Skin epidermis (tissue), 12 donors: ENCODE data around the gene KRT1.

Experiments used
- H3K27ac ChIP-seq, 21 experiments: fragments of 200-600 bp; sonication (generic) in 11 of 21; one replicate each; pipeline ENCODE4 v1.5.0; 2020; ENCODE audit warnings: mild to moderate bottlenecking in 3 of 21, inconsistent platforms in 2 of 21, moderate library complexity in 2 of 21
- H3K4me3 ChIP-seq, 7 experiments: fragments of 200-600 bp; sonication (generic) in 2 of 7; one replicate each; pipeline ENCODE4 v1.5.0; 2020; ENCODE audit warnings: inconsistent platforms in 2 of 7, mild to moderate bottlenecking in 2 of 7, moderate library complexity in 1 of 7

KRT1 gene

DNA sequence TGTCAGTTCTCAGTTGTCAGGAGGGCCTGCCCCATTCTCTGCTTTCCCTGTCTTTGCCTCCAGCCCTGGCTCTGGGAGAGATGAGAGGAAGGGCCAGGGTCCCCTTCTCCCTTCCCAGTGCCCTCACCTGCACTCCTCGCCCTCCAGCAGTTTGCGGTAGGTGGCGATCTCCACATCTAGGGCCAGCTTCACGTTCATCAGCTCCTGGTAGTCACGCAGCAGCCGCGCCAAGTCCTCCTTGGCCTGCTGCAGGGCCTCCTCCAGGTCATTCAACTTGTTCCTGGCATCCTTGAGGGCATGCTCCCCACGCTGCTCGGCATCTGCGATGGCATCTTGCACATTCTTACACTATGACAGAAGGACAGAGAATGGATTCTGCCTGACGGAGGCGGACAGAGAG lies 33.6 kb downstream of the KRT1 start:
- Histone ChIP-seq H3K27ac (no peak overlapping the region), H3K4me3 (no peak overlapping the region)

- Histone ChIP-seq H3K27ac (peak overlapping the region in 5 of 21 experiments; percentile 1 to 65 (median 24)), H3K4me3 (no peak overlapping the region)
Observed at GRCh38 chr12:52645982-52646381, 34.2 kb downstream of the KRT1 start.

DNA sequence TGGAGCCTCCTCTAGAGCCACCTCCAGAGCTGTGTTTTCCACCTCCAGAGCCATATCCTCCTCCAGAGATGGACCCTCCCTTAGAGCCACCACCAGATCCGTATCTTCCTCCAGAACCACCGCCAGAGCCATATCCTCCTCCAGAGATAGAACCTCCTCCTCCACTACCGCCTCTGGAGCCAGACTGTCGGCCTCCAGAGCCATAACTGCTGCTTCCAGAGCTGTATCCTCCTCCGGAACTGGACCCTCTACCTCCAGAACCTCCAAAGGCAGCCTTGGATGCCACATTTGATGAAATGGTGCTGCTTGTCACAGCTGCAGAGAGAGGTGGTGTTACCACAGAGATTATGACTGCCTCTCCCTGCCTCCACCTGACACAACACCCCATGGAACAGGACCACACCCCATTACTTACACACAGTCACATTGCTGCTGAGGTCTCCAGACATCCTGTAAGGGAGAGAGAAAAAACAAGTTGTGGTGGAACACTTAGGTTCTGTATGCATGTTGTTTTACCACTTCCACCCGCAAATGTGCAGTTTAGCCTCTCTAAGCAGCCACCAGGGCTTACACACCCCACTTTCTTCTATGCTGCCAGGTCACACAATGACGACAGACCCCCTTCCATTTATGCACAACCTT lies 35.0 kb downstream of the KRT1 start:
- H3K4me3 ChIP-seq: no peak overlapping the region
- H3K27ac ChIP-seq: peak overlapping the region in 5 of 21 experiments; percentile 23 to 65 (median 50)

- no peak overlapping the region for H3K4me3 ChIP-seq
- H3K27ac ChIP-seq: no peak overlapping the region
Observed at GRCh38 chr12:52644078-52644415, 36.2 kb downstream of the KRT1 start.

DNA sequence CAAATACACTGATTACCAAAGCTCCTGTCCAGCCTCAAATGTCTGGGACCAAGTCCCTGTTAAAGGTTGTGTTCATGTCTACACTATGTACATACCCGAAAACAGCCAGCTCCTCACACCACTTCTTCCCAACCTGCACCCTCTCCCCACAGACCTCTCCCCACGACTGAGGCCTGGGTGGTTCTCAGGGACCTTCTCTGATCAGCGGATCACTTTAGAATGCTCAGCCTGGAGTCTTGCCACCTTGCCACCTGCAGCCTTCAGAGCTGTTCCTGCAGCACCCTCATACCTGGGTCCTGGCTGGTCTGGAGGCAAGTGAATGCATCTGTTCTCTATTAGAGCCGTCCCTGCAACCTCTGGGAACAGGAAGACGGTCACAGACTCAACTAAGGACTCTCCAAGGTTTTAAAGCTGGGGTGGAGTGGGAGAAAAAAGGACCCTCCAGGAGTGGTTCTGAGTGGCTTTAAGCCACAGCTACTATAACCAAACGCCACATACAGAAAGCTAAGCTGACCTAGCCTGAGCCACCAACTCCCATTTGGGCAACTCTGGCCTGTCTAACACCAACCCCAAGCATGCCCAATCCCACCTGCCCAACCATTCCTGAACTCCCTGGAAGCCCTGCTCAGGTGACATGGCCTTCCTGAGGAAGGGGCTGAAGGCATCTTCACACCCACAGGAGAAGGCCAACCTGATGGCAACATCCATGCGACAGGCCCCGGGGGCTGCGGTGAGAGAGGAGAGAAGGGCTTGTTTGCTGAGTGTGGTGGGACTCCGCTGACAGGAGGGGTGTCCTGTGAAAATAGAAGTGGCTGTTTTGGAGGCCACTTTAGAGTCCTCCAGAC lies 36.8 kb downstream of the KRT1 start:
- no peak overlapping the region for H3K27ac ChIP-seq

DNA sequence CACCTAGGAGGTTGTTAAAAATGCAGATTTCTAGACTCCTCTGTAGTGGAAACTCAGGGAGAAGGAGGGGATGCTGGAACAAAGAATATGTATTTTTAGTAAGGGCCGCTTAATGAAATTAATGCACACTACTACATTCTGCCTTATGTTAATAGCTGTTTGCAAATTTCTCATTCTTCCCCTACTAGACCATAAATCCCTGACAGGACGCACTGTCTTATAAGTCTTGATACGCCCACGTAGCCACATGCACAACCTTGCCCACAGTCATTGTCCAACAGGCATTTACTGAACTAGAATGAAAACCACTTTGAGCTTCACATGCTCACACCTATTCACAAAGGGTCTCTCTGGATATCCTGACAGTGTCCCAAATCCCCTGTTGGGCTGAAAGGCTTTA lies 38.7 kb downstream of the KRT1 start:
- Histone ChIP-seq H3K27ac (no peak overlapping the region), H3K4me3 (no peak overlapping the region)

More for the DNA sequence above, 36.8 kb downstream of the KRT1 start:
- no peak overlapping the region for H3K4me3 ChIP-seq

- no peak overlapping the region for H3K27ac ChIP-seq
- H3K4me3 ChIP-seq: no peak overlapping the region
Observed at GRCh38 chr12:52637299-52637698, 42.9 kb downstream of the KRT1 start.

GRCh38 chr12:52636592-52637258 lies 43.5 kb downstream of the KRT1 start:
- Histone ChIP-seq H3K27ac (no peak overlapping the region), H3K4me3 (no peak overlapping the region)

- no peak overlapping the region for H3K27ac ChIP-seq
- no peak overlapping the region for H3K4me3 ChIP-seq
Observed at GRCh38 chr12:52636189-52636588, 44.0 kb downstream of the KRT1 start.

DNA sequence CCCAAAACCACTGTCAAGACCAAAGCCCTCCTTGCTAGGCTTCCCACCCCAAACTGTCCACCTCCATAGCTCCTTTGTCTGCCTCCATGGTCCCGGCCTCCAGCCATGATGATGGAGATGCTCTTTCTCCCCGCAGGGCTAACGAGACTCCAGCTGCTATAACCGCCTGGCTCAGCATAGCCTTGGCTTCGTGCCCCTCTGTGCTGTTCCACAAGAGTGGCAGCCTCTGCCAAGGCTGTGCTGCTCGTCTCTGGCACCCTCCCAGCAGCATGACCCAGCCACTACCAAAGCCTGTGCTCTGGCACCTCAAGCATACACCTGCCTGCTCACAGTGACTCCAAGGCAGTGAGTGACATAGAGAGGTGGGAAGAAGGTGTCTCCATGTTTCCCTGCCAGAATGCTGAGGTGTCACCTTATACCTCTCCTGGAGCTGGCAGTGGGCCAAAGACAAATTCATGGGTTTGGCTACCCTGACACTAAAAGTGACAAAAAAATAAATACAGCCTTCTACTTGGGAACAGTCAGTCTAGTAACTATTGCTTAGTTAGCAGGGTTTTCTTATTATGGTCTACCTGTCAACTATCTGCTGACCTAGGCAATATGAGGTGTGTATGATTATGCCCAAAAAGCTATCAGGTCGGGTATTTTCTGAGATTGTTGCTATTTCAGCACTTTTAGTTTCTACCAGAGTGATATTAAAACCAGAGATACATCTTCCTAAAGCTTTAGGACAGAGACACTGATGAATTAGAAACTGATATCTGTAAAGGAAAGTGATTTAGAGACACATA lies 45.7 kb downstream of the KRT1 start:
- H3K4me3 ChIP-seq: no peak overlapping the region
- H3K27ac ChIP-seq: no peak overlapping the region

DNA sequence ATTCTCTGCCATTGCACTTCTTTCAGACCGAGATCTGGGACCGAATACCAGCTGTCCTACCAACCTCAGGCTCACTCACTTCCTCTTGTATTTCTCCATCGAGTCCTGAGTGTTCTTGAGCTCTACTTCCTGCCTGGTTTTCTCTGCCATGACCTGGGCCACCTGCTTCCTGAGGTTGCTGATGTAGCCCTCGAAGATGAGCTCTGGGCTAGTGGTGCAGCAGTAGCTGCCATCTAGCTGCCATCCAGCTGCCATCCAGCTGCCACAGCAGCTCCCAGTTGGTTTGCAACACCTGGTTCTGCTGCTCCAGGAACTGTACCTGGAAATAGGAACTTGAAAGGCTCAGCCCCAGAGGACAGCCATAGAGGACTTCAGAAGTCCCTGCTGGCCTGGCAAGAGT lies 46.8 kb downstream of the KRT1 start:
- H3K4me3 ChIP-seq: no peak overlapping the region
- H3K27ac ChIP-seq: no peak overlapping the region

- no peak overlapping the region for H3K27ac ChIP-seq
Observed at GRCh38 chr12:52632656-52633055, 47.6 kb downstream of the KRT1 start.

DNA sequence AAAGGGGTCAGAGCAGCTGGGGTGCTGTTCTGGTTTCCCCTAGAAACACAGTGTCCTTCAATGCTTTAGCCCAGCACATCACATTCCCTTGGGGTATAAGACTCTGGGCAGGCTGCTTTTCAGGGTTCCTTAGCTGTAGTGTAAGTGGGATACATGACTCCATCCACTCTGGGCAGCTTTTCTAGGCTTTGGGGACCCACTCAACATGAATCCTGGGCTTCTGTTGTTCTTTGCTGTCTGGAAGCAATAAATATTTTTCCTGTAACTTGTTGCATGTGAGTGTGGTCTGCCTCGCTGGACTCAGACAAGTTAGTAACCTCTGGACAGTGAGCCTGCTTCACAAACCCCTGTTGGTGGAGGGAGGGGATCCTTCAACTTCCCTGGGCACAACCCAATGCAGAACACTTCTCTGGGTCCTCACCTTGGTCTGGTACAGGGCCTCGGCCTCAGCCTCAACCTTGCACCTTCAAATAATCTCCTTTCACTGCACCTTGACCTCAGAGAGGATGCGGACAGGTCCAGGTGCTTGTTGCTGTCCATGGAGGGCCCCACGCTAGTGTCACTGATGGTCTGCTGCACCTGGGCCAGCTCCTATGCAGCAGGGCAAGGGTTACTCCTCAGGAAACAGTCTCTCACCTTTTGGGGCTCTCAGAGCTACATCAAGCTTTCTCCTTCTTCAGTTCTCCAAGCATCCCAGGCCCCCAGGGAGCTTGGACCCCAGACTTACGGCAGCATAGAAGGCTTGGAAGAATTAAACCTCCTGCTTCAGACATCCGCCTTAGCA lies 48.3 kb downstream of the KRT1 start:
- Histone ChIP-seq H3K4me3 (no peak overlapping the region), H3K27ac (no peak overlapping the region)

More at GRCh38 chr12:52632656-52633055, 47.6 kb downstream of the KRT1 start:
- no peak overlapping the region for H3K4me3 ChIP-seq

GRCh38 chr12:52631264-52631663 lies 48.9 kb downstream of the KRT1 start:
- H3K27ac ChIP-seq: no peak overlapping the region
- no peak overlapping the region for H3K4me3 ChIP-seq

DNA sequence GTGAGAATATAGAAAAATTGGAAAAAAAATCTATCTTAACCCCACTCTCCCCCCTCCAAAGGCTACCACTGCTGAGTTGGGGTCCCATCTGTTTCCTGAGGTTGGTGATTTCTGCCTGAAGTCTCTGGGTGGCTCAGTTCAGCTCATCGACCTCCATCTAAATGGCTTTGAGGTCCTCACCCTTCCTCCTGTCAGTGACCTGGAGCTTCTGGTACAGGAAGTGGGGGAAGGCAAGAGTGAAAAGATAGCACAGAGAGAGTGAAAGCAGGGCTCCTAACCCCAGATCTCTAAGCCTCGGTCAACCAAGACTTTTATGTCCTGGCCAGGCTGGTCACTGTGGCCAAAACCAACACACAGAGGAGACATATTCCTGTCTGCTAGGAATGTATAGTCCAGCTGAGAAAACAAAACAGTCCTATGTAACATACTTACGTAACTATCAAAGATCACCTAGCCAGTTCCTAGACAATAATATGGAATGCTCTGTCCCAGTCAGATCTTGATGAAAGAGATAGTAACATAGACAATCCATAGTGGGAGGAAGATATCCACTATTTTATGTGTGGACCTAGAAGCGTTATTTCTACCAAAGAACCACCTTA lies 49.5 kb downstream of the KRT1 start:
- Histone ChIP-seq H3K4me3 (no peak overlapping the region), H3K27ac (no peak overlapping the region)

DNA sequence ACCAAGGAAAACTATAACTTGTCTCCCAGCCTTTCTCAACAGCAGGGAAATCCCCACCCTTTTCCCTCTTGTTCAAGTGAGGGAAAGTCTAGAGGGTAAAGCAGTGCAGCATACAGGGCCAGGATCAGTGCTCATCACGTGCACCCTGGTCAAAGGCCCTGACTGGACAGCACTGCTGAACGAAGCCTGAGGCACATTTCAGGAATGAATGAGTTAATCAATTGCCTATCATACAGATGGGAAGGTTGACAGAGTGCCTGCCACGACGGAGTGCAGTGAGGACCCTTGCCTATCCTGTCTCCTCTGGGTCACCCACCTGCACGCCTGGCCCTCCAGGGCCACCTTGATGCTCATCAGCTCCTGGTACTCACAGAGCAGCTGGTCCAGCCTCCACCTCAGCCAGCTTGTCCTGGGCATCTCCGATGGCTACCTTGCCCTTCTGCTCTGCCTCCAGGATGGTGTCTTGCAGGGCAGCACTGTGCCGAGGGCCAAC lies 50.2 kb downstream of the KRT1 start:
- Histone ChIP-seq H3K27ac (no peak overlapping the region), H3K4me3 (no peak overlapping the region)

- Histone ChIP-seq H3K27ac (no peak overlapping the region), H3K4me3 (no peak overlapping the region)
Observed at GRCh38 chr12:52629281-52630007, 50.8 kb downstream of the KRT1 start.

DNA sequence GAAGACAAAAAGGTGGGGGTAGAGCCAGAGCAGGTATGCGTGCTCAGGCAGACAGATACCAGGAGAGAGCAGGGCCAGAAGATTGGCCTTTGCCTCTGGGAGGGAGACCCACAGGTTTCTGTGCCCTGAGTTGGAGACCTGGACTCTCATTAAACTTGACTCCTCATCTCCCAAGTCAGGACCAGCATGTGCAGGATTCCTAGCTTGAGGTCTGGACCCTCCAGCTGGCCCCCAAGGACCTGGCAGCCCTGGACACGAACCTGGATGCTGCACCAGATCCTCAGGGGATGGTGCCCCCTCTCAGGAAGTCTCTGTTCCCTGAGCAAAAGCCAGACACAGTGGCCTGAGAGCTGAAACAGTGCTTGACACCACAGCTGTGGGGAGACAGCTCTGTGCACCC lies 51.4 kb downstream of the KRT1 start:
- Histone ChIP-seq H3K4me3 (no peak overlapping the region), H3K27ac (no peak overlapping the region)
